Measurements from ENCODE around the gene ANKRD45.

GRCh38 chr1:173714759-173715537 lies 45.3 kb upstream of the ANKRD45 start, which contains the start of gene KLHL20:
- TF ChIP-seq CTCF (IDR thresholded peaks at IDR 0.05): no peak
- TF ChIP-seq EZH2phosphoT487 (IDR thresholded peaks at IDR 0.05): no peak
